ENCODE measurements around the gene WDR59. TPM values are rescaled to one million over a fixed set of nuclear protein-coding genes. Genes with fewer than 3 reads are reported as not detected.

WDR59 gene
- polyA plus RNA-seq, 3 donors, result 6.7 to 44.4 (median 7.8) TPM

DNA sequence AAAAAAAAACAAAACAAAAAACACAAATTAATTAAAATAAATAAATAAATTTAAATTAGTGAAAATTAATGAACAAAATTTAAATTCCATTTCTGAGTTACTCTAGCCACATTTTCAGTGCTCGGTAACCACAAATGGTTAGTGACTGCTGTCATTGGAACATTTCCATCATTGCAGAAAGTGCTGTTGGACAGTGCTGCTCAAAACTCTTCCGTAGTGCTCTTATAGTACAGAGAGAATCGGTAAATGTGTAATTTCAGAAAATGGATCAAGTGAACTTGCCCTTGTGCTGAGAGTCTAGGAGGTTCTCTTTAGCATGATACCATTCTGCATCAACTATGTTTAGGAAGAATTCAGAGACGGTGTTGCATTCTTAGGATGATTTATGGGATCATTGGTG, 37.6 kb upstream of the WDR59 start:
- peaks cover 81% of the 10 kb centered on the region for H3K79me2 ChIP-seq (ENCODE audit: insufficient read depth, low read length)
- no peak overlapping the region for H3K4me3 ChIP-seq (replicated peaks in 1 of 3; ENCODE audit: low read depth in 2 of 3, low read length in 3 of 3)
- DNase-seq, result no peak
- no peaks in the 10 kb centered on the region for H3K27me3 ChIP-seq (ENCODE audit: control insufficient read depth in 2 of 2, insufficient read depth in 2 of 2, low read length in 2 of 2)
- H3K36me3 ChIP-seq (replicated peaks in 1 of 2; ENCODE audit: control insufficient read depth in 1 of 2, insufficient read depth in 2 of 2, low read length in 2 of 2), result peaks cover 0 to 15% of the 10 kb centered on the region in 2 donors
- H3K4me2 ChIP-seq (replicated peaks; ENCODE audit: extremely low read depth, low read length, poor library complexity, severe bottlenecking), result no peak overlapping the region
- peaks cover 12 to 13% of the 10 kb centered on the region in 2 donors for H3K36me3 Mint-ChIP-seq
- no peak overlapping the region for H2AFZ ChIP-seq (ENCODE audit: insufficient read depth, low read depth, low read length, poor library complexity, severe bottlenecking)
- H3K27ac ChIP-seq (ENCODE audit: low read depth in 1 of 2, low read length in 2 of 2), result no peak overlapping the region
- peaks cover 14 to 22% (median 21%) of the 10 kb centered on the region in 7 donors for H3K9me3 Mint-ChIP-seq
- H3K9ac ChIP-seq (ENCODE audit: insufficient read depth, low read length, poor library complexity, severe bottlenecking), result no peak overlapping the region
- intact Hi-C loops (cut with micrococcal nuclease), result no loop called here
- no peak for TF ChIP-seq CTCF (IDR thresholded peaks at IDR 0.05)
- no peak overlapping the region for H3K4me3 Mint-ChIP-seq
- H3K27me3 Mint-ChIP-seq (ENCODE audit: low read depth in 3 of 3), result no peaks in the 10 kb centered on the region
- no peaks in the 10 kb centered on the region for H4K20me1 ChIP-seq (ENCODE audit: insufficient read depth, low read length)
- H3K4me1 Mint-ChIP-seq, result peaks cover 39% of the 10 kb centered on the region
- H3K9me3 ChIP-seq (replicated peaks in 1 of 2; ENCODE audit: control insufficient read depth in 1 of 2, insufficient read depth in 1 of 2, low read length in 2 of 2), result peaks cover 13 to 14% of the 10 kb centered on the region in 2 donors
- WGBS (ENCODE audit: insufficient coverage), result 100% methylated on average over 1 of the region's 4 CpGs
- H3K27ac Mint-ChIP-seq, result no peak overlapping the region
- H3K4me1 ChIP-seq (ENCODE audit: control insufficient read depth in 1 of 2, insufficient read depth in 2 of 2, low read length in 2 of 2), result peaks cover 22 to 30% of the 10 kb centered on the region in 2 donors

- peaks cover 12 to 13% of the 10 kb centered on the region in 2 donors for H3K36me3 Mint-ChIP-seq
- no peak for DNase-seq
- H3K4me3 ChIP-seq (replicated peaks in 1 of 3; ENCODE audit: low read depth in 2 of 3, low read length in 3 of 3), result no peak overlapping the region
- H3K27ac ChIP-seq (ENCODE audit: low read depth in 1 of 2, low read length in 2 of 2), result no peak overlapping the region
- H3K4me1 Mint-ChIP-seq, result peaks cover 42% of the 10 kb centered on the region
- H3K27me3 Mint-ChIP-seq (ENCODE audit: low read depth in 3 of 3), result no peaks in the 10 kb centered on the region
- H3K9me3 ChIP-seq (replicated peaks in 1 of 2; ENCODE audit: control insufficient read depth in 1 of 2, insufficient read depth in 1 of 2, low read length in 2 of 2), result peaks cover 13 to 14% of the 10 kb centered on the region in 2 donors
- H3K4me3 Mint-ChIP-seq, result no peak overlapping the region
- H3K36me3 ChIP-seq (replicated peaks in 1 of 2; ENCODE audit: control insufficient read depth in 1 of 2, insufficient read depth in 2 of 2, low read length in 2 of 2), result peaks cover 0 to 15% of the 10 kb centered on the region in 2 donors
- H3K79me2 ChIP-seq (ENCODE audit: insufficient read depth, low read length), result peaks cover 72% of the 10 kb centered on the region
- H3K4me1 ChIP-seq (ENCODE audit: control insufficient read depth in 1 of 2, insufficient read depth in 2 of 2, low read length in 2 of 2), result peaks cover 22 to 32% of the 10 kb centered on the region in 2 donors
- no peaks in the 10 kb centered on the region for H4K20me1 ChIP-seq (ENCODE audit: insufficient read depth, low read length)
- H3K9me3 Mint-ChIP-seq, result peaks cover 14 to 22% (median 21%) of the 10 kb centered on the region in 7 donors
- H3K9ac ChIP-seq (ENCODE audit: insufficient read depth, low read length, poor library complexity, severe bottlenecking), result no peak overlapping the region
- intact Hi-C loops (cut with micrococcal nuclease), result no loop called here
- no peak overlapping the region for H3K27ac Mint-ChIP-seq
- no peak overlapping the region for H2AFZ ChIP-seq (ENCODE audit: insufficient read depth, low read depth, low read length, poor library complexity, severe bottlenecking)
- no peaks in the 10 kb centered on the region for H3K27me3 ChIP-seq (ENCODE audit: control insufficient read depth in 2 of 2, insufficient read depth in 2 of 2, low read length in 2 of 2)
- no peak overlapping the region for H3K4me2 ChIP-seq (replicated peaks; ENCODE audit: extremely low read depth, low read length, poor library complexity, severe bottlenecking)
- no CpG with 5 or more reads among the region's 1 CpG for WGBS (ENCODE audit: insufficient coverage)
- TF ChIP-seq CTCF (IDR thresholded peaks at IDR 0.05), result no peak
These were observed 36.5 kb upstream of the WDR59 start for GRCh38 chr16:75021410-75021809.
